Body of pancreas (tissue), 4 donors: Measurements from ENCODE around the gene KNSTRN. TPM values are rescaled to one million over a fixed set of nuclear protein-coding genes. Genes with fewer than 3 reads are reported as not detected.

Source experiments
- ATAC-seq: fragments of 150-250 bp; one replicate; pipeline ENCODE4 v1.9.1; 2016
- DNase-seq, 4 donors: peaks; one replicate each; pipeline ENCODE4 v3.0.0-alpha.2; 2019
- H3K27ac ChIP-seq, 4 donors: fragments of 200-600 bp; sonication (generic); 1 replicate in 3 of 4; 2 replicates in 1 of 4; pipeline versions ENCODE4 v1.5.1 to v1.6.1; 2016 to 2019; ENCODE audit warnings: mild to moderate bottlenecking in 1 of 4, mixed read lengths in 1 of 4, moderate library complexity in 1 of 4
- H3K27me3 ChIP-seq, 2 donors: fragments of 200-600 bp; sonication (generic); one replicate each; pipeline ENCODE4 v1.6.0; 2016; ENCODE audit warnings: mild to moderate bottlenecking in 1 of 2
- H3K36me3 ChIP-seq, 2 donors: fragments of 200-600 bp; sonication (generic); replicated peaks in 1 of 2; 2 replicates each; pipeline ENCODE4 v1.5.1; 2016; ENCODE audit warnings: low read depth in 2 of 2; ENCODE audit not compliant: insufficient read depth in 1 of 2
- H3K4me1 ChIP-seq: fragments of 200-600 bp; sonication (generic); one replicate; pipeline ENCODE4 v1.6.0; 2016
- H3K4me3 ChIP-seq, 2 donors: fragments of 200-600 bp; sonication (generic); 1 replicate in 1 of 2; 2 replicates in 1 of 2; pipeline ENCODE4 v1.5.1; 2016 to 2019
- H3K9me3 ChIP-seq, 3 donors: fragments of 200-600 bp; sonication (generic); 1 replicate in 2 of 3; 2 replicates in 1 of 3; pipeline ENCODE4 v1.5.1; 2016
- CTCF ChIP-seq, 7 experiments: fragments of 450-650 bp in 4 of 7; fragments of 200-600 bp in 3 of 7; sonication (generic) in 3 of 7; IDR thresholded peaks; one replicate each; pipeline ENCODE4 v1.5.1; 2016 to 2019; ENCODE audit warnings: antibody characterized with exemption in 7 of 7
- POLR2A ChIP-seq, 3 donors: fragments of 450-650 bp; IDR thresholded peaks; one replicate each; pipeline ENCODE4 v1.6.1; 2016; ENCODE audit warnings: antibody characterized with exemption in 3 of 3, mild to moderate bottlenecking in 2 of 3
- WGBS, 2 donors: methylation state at CpG; one replicate each; pipeline ENCODE4 v1.1.5; 2017; 5-methylcytosine and 5-hydroxymethylcytosine counted together
- intact Hi-C: fragments of 100-400 bp; cut with DNase I; formaldehyde crosslinking; loops from one replicate; pipeline ENCODE4 v1.15.1; 2023
- total RNA-seq, 2 donors: library from RNA; depleted of rRNA; stranded (reverse); fragments of >200 nt; gene quantifications; one replicate each; pipeline ENCODE4 v1.1.0, GENCODE V29; 2016

The KNSTRN gene
- total RNA-seq, 2 donors from 2014 or later = 3.3 to 5.7 TPM

GRCh38 chr15:40428185-40428584 lies 45.7 kb downstream of the KNSTRN start:
- H3K9me3 ChIP-seq = no peaks in the 10 kb centered on the region
- intact Hi-C loops = loop anchor here (5.0 kb wide), 1 partner anchor 76 kb away; the partner anchor contains the start of gene PHGR1
- no peak overlapping the region for H3K4me3 ChIP-seq
- H3K4me1 ChIP-seq = no peaks in the 10 kb centered on the region
- TF ChIP-seq CTCF (IDR thresholded peaks at IDR 0.05) = no peak
- TF ChIP-seq POLR2A (IDR thresholded peaks at IDR 0.05) = no peak
- no peaks in the 10 kb centered on the region for H3K27me3 ChIP-seq
- no peaks in the 10 kb centered on the region for H3K36me3 ChIP-seq
- DNase-seq (no peak), ATAC-seq (no peak)
- 70 to 80% methylated on average over 4 of the region's 4 CpGs for WGBS, 2 donors
- no peak overlapping the region for H3K27ac ChIP-seq

- H3K27ac ChIP-seq = no peak overlapping the region
- ATAC-seq (no peak), DNase-seq (no peak)
- no peaks in the 10 kb centered on the region for H3K36me3 ChIP-seq
- TF ChIP-seq POLR2A (IDR thresholded peaks at IDR 0.05) (no peak), CTCF (IDR thresholded peaks at IDR 0.05) (no peak)
- H3K27me3 ChIP-seq = no peaks in the 10 kb centered on the region
- H3K4me3 ChIP-seq = no peak overlapping the region
- 78 to 90% methylated on average over 10 of the region's 10 CpGs for WGBS, 2 donors
- H3K9me3 ChIP-seq = no peaks in the 10 kb centered on the region
- no peaks in the 10 kb centered on the region for H3K4me1 ChIP-seq
- intact Hi-C loops = loop anchor here (5.0 kb wide), 1 partner anchor 77 kb away; the partner anchor contains the start of gene PHGR1
Observed at GRCh38 chr15:40429068-40429710, 46.7 kb downstream of the KNSTRN start.

DNA sequence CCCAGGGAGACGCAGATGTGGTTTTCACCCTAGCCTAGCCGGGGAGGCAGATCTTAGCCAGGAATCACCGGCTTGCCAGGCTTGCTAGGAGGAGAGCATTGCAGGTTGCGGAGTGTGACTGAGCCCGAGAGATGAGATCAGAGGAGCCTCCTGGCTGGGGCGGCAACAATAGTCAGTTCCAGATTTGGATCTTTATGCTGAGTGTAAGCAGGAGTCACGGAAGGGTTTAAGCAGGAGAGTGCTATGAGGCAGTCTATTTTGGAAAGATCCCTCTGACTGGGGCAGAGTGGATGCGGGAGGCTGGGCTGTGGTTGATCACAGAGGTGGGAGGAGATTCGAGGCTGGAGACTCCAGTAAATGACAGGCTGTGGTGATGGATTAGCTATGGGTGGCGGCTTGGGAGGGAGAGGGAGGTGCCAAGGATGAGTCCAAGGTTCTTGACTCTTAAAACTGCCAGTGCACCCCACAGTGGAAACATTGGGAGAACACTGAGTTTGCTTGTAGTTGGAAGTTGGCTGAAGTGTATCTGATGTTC lies 47.8 kb downstream of the KNSTRN start:
- H3K4me3 ChIP-seq = no peak overlapping the region
- TF ChIP-seq CTCF (IDR thresholded peaks at IDR 0.05) = no peak
- TF ChIP-seq POLR2A (IDR thresholded peaks at IDR 0.05) = no peak
- H3K27me3 ChIP-seq = no peaks in the 10 kb centered on the region
- no peaks in the 10 kb centered on the region for H3K4me1 ChIP-seq
- no peak overlapping the region for H3K27ac ChIP-seq
- no peak for ATAC-seq
- H3K36me3 ChIP-seq = no peaks in the 10 kb centered on the region
- intact Hi-C loops = no loop called here
- no peaks in the 10 kb centered on the region for H3K9me3 ChIP-seq
- DNase-seq = no peak
- 79 to 84% methylated on average over 10 of the region's 10 CpGs for WGBS, 2 donors

GRCh38 chr15:40435023-40435709 lies 52.6 kb downstream of the KNSTRN start:
- Histone ChIP-seq H3K36me3 (no peaks in the 10 kb centered on the region), H3K4me3 (no peak overlapping the region), H3K27ac (no peak overlapping the region), H3K9me3 (no peaks in the 10 kb centered on the region), H3K4me1 (peaks cover 33% of the 10 kb centered on the region), H3K27me3 (no peaks in the 10 kb centered on the region)
- 70 to 85% methylated on average over 20 of the region's 20 CpGs for WGBS, 2 donors
- intact Hi-C loops = no loop called here
- TF ChIP-seq POLR2A (IDR thresholded peaks at IDR 0.05) (no peak), CTCF (IDR thresholded peaks at IDR 0.05) (no peak)
- DNase-seq (no peak), ATAC-seq (no peak)
